Activated CD8-positive, alpha-beta memory T cell treated with anti-CD3 and anti-CD28 coated beads, Interleukin-2, amount 50 U/mL, for 1 hour (primary cell): Measurements from ENCODE around the gene WDCP.
"Not testable (repeated sequence)": the region's sequence is repeated elsewhere in the genome, so short reads cannot be mapped to it uniquely, and the experiment has no call there.

Experiments used
- DNase-seq: peaks from one replicate; pipeline ENCODE4 v3.0.0-alpha.2; 2020; ENCODE audit errors: extremely low read depth

The WDCP gene

GRCh38 chr2:24022324-24022974, 24.7 kb downstream of the WDCP start:
- DNase-seq: no peak

DNA sequence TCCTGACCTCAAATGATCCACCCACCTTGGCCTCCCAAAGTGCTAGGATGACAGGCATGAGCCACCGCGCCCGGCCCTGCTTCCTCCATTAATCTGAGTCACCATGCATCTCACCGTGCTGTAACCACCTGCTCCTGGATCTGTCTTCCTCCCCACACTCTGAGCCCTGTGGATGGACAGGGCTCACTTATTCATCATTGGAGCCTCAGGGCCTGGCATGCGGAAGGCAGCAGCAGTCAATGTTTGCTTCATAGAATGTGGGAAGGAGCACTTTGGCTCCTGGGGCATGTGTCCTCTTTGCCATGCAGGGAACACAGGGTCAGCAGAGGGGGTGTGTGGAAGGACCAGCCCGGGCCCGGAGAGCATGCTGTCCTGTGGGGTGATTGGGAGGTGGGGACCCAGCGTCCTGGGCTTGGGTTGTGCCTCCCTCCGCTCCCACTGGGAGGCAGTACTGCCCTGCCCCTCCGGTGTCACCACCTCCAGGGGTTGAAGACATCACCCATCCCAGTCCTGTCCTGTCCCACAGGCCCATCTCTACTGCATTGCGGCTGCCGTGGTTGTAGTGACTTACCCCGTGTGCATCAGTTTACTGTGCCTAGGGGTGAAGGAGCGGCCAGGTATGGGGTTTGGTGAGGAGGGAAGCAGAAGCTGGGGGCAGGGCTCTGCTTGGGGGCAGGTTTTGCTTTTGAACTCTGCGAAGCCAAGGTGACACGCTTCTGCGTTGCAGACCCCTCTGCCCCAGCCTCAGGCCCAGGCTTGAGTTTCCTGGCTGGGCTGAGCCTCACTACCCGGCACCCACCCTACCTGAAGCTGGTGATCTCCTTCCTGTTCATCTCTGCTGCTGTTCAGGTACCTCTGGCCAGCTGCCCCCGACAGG, 25.8 kb downstream of the WDCP start:
- DNase-seq: no peak

DNA sequence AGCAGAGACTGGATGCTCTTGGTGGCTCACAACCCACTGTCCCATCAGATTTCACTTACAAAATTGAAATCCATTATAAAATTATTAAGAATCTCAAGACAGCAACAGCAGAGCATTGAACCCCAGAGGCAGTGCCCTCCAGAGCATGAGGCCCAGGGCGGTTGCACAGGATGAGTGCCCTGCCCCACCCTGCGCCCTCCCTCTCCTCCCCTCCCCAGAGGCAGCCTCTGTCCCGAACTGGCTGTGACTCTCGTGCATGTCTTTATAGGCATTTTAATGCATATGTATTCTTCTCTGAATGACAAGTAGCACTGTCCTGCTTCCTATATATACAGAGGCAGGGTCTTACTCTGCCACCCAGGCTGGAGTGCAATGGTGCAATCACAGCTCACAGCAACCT, 26.9 kb downstream of the WDCP start:
- no peak for DNase-seq

- no peak for DNase-seq
Measured at GRCh38 chr2:24019729-24020128, 27.5 kb downstream of the WDCP start.

DNA sequence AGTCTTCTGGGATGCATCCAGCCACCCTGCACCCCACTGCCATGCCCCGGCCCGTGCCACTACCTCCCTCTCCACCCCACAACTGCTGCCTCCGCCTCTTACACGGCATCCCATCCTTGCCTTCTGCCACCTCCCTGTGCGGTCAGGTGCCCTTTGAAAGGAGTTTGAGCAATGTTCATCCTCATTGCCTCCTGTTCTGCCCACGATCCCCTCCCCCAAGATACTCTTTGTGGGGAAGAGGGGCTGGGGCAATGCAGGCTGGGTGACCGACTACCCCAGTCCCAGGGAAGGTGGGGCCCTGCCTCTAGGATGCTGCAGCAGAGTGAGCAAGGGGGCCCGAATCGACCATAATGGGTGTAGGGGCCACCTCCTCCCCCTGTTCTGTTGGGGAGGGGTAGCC, 28.9 kb downstream of the WDCP start:
- DNase-seq: no peak

GRCh38 chr2:24017711-24018110, 29.5 kb downstream of the WDCP start:
- DNase-seq: no peak

DNA sequence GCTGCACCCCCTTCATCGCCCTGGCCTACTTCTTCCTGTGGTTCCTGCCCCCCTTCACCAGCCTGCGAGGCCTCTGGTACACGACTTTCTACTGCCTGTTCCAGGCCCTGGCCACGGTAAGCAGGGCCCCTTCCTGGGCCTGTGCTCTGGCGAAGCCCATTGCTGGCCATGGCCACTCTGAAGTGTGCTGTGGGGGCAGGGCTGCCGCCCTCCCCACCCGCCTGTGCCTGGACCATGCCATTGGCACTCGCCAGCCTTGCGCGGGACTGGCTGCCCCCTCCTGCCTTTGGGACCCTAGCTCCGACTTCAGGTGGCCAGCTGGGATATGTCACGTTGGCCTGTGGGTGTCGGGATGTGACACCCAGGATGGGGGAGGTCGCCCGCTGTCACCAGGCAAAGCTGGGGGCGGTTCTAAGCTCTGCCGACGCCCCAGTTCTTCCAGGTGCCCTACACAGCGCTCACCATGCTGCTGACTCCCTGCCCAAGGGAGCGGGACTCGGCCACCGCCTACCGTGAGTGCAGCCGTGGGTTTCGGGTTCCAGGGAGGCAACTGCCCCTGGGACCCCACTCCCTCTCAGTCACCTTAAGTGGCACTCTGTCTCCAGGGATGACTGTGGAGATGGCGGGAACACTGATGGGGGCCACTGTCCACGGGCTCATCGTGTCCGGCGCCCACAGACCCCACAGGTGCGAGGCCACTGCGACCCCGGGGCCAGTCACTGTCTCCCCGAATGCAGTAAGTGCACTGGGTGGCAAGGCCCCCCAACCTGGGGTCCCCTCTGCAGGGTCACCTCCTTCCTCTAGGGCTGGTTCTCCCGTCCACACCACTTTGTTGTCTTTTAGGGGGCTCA, 30.1 kb downstream of the WDCP start:
- DNase-seq: no peak

- no peak for DNase-seq
Measured at GRCh38 chr2:24016376-24016761, 30.8 kb downstream of the WDCP start.

- DNase-seq: no peak
Measured at GRCh38 chr2:24015562-24016375, 31.4 kb downstream of the WDCP start.

- not testable (repeated sequence) for DNase-seq
Measured at GRCh38 chr2:24014902-24015301, 32.3 kb downstream of the WDCP start.

DNA sequence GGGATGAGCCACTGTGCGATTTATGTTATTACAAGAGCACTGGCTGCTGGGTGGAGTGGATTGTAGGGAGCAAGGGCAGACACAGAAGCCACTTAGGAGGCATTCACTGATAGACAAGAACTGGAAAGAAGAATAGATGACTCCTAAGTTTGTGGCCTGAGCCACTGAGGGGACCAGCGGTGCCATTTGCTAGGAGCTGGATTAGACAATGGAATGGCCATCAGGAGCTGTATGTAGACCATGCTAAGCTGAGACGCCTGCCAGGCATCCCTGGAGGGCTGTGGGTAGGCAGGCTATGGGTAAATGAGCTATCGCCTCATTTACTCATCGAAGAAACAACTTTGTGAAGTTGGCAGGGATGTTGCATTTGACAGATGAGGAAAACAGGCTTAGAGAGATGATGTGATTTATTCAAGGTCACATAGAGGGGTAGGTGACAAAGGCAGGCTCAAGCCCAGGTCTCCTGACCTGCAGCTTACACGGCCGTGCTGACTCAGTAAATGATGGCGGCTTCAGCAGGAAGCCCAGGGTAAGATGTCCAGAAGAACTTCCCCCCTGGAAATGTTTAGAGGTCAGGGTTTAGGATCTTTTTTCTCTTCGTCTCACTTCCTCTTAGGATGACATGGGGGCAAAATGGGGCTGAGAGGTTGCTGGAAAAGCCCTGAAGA, 34.5 kb downstream of the WDCP start:
- no peak for DNase-seq

DNA sequence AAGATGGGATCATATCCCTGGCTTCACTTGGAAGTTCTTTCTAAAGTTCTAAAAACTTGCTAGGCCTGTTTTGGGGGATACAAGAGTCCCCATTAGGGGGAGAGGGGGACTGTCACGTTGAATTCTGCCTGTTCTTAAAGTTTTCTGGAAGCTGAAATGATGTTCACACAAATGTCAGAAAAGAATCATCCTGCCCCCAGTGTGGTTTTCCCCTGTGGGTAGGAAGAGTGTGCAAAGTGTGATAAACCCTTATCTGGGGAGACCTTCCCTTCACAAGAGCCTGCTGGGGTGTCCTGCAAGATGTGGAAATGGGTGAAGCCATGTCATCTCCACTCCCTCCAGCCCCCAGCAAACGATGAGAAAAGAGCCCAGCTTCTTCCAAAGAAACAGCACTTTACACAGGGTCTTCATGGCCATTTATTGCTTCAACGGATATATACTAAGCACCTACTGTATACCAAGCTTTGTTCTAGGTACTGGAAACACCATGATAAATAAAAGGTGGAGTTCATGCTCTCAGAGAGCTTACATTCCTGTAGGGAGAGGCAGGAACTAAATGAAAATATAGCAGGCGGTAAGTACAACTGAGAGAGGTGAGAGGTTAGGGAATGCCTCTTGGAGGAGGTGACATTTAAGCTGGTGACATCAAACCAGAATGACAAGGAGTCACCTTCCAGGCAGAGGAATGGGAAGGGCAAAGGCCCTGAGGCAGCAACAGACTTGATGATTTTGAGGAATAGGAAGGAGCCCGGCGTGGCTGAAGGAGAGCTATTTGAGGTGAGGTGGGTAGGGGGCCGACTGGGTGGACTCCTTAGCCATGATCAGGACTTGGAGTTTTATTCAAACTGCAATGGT, 35.7 kb downstream of the WDCP start:
- DNase-seq: no peak

DNA sequence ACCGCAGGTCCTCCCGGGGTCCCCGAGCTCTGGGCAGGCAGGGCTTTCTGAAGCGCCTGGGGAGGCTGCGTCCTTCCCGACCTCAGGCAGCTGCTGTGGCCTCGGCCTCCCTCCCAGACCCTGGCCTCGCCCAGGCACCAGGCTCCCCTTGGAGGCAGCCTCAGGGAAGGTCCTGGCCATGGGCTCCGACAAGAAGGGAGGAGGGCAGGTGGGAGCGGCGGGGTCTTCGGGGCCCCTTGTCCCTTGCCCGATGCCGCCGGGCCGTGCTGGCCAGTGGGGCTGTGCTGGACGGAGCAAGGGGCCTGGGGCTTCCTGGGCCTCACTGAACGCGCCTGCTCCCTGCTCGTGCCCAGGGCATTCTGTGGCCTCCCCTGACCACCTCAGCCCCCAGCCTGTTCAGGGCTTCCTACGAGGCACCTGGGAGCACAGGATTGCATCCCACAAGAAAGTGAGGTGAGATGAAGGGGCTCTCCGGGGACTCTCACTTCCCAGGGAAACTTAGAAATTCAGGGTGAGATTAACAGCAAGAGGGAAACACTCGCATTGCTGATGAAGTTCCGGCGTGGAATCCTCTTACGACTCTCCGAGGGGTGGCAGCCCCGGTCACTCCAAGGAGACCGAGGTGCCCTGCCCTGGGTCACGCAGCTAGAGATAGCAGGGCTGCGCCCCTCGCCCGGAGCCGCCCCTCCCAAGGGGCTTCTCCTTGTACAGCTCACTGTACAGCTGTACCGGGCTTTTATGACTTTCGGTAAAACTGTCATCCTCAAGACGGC, 36.5 kb downstream of the WDCP start:
- DNase-seq: no peak

DNA sequence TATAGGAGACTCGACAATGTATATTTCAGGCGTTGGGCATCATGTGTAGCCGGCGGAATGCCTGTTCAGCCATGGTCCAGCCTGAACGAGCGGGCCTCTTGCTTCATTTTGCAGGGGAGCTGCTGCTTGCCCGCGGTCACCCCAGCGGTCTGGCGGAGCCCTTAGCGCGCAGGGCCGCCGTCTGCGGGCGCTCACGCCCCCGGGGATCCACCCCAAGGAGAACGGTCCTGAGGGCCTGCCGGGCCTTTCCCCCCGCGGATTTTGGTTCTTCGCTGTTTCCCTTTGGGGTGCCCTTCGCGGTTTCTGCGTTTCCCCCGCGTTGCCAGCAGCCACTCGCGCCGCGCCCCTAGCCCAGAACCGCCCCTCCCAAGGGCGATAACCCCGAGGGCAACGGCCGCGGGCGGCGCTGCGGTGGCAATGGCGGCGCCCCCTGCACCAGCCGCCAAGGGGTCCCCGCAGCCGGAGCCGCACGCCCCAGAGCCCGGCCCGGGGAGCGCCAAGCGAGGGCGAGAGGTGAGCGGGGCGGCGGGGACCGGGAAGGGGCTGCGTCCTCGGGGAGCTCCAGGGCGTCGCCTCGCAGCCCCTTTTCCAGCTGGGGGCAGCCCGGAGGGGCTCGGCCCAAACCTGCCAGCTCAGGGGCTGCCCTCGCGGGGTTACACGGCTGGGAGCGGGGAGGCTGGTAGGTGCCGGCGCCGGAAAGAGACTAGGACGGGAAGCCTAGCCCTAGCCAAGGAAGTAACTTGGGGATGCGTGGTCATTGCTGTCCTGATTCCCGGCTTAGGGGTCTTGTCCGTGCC, 37.3 kb downstream of the WDCP start, which contains the start of gene MFSD2B:
Gene MFSD2B (plus strand): TSS at position 406 of the 797 bp plus-strand sequence. CDS start 12 bp downstream, at position 418.
- DNase-seq: no peak

GRCh38 chr2:24009367-24009679, 37.9 kb downstream of the WDCP start:
- DNase-seq: no peak

GRCh38 chr2:24008672-24009366, 38.4 kb downstream of the WDCP start:
- DNase-seq: no peak

DNA sequence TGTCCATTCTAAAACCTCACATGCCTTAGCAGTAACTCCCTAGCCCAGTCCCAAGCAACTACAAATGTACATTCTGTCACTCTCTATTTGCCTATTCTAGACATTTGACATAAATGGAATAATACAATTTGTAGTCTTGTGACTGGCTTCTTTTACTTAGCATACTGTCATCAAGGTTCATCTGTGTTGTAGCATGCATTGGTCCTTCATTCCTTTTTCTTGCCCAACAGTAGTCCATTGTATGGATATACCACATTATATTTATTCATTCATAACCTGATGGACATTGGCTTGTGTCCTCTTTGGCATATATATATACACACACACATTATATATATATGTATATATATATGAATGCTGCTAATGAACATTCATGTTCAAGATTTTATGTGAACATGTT, 39.5 kb downstream of the WDCP start:
- no peak for DNase-seq

GRCh38 chr2:23994567-23994966, 52.6 kb downstream of the WDCP start:
- DNase-seq: no peak
